ENCODE data around the gene SLC37A1.

The SLC37A1 gene

DNA sequence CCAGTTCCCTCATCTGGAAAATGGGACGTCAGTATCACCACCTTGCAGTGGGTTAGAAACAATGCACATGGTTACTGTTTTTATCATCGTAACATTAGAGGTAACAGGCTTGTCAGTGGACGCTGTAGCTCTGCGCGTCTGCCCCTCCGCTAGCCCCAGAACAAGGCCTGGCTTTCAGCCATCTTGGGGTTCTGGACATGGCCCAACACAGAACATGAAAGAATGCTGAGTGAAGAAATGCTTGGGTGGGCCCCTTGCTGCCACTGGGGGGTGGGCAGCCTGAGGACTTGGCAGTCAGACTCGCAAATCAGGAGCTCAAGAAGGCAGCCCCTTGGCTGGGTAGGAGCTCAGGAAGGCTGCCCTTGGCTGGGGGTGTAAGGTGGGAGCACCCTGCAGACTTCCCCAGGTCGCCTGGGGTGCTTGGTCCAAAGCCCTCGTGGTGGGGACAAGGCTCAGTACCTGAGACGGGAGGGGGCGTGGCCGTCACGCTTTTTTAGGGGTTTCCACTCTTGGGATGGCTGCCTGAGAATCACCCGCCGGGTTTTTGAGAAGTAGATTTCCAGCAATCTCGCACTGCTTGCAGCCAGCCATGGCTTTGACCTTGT lies 51.7 kb downstream of the SLC37A1 start:
- DNase-seq: no peak

GRCh38 chr21:42565886-42566523 lies 52.4 kb downstream of the SLC37A1 start:
- no peak for DNase-seq

DNA sequence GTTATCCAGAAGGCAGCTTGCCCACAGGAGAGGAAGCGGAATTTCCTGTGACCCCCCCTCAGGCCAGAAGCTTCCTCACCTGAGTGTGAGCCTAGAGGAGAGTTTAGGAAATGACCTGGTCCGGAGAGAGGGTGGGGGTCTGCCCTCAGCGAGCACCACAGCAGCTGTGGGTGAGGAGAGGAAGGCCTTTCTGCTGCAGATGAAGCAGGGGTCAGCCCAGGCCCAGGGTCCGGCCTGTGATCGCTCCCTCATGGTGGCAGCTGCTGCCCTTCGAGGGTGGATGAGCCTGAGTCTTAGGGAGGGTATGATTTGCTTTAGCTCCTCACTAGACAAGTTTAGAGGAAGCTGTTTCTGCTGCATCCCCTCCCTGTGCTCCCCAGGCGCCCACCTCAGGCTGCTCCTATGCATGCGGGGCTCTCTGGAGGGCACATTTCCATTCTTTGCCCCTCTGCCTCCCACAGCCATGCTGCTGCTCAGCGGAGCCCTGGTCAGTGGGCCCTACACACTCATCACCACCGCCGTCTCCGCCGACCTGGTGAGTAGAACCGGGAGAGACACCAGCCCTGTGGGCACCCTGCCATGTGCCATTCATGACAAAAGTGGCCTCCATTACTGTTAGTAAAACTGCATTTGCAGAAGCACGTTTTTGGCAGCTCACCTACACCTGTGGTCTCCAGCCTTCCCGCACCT lies 53.0 kb downstream of the SLC37A1 start:
- DNase-seq: no peak

GRCh38 chr21:42567214-42567555 lies 53.5 kb downstream of the SLC37A1 start:
- no peak for DNase-seq

DNA sequence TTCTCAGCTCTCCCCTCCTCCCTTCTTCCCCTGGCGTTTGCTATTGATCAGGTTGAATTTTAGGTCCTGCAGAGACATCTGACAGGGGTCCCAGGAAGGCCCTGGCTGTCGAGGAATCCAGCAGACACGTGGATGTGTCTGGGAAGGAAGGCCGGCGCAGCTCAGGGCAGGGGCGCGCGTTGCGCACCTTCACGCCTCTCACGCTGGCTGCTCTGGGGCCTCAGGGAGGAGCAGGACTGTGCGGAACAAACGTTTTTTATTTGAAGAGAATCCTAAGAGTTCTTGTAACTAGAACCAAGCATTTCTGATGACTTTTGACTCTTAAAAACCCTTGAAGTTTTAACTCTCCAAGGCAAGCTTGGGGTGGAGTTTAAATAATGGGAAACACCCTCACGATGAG lies 54.2 kb downstream of the SLC37A1 start:
- no peak for DNase-seq

DNA sequence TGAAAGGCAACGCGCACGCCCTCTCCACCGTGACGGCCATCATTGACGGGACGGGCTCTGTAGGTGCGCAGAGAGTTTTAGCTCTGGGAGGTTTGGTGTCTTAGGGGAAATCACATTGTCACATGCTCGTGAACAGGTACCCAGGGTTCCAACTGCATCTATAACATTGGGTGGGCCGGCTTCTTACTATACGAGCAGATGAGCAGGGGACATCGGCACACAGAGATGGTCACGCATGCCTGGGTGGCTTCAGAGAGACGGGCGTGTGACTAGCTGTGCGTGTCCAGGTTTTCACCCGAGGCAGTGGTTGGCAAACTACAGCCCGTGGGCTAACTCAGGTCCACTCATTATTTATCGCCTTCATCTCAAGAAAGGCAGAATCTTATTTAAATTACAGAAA lies 54.7 kb downstream of the SLC37A1 start:
- DNase-seq: no peak

DNA sequence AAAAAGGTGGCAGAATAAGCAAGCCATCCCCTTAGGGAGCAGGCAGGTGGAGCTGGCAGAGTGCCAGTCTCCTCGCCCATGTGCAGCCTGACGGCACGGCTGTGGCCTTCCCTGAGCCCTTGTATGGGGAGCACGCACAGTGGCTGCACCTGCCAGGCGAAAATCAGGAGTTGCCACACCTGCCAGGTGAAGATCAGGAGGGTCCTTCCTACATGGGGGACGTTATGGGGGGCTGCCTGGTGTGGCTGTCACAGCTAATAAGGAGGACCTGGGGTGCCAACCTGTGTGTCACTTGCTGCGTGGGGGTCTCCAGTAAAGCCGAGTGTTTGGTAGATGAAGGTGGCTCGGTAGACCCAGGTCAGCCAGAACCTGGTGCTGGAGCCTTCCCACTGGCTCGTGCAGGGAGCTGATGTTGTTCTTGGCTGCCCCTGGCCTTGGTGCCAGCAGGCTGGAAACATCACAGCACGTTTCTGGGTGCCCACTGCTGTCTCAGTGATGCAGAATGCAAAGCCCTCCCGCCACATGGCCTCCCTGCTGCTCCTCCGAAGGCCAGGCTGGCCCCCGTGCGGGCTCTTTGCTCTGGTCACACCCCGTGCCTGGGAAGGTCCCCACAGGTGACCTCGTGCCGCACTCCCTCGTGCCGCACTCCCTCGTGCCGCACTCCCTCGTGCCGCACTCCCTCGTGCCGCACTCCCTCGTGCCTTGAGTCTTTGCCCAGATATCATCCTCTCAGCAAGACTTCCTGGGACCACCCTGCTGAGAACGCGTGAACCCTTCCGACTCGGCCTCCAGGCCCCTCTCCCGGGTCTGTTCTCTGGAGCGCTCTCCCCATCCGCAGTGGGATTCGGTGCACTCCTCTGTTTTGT lies 55.4 kb downstream of the SLC37A1 start:
- no peak for DNase-seq

DNA sequence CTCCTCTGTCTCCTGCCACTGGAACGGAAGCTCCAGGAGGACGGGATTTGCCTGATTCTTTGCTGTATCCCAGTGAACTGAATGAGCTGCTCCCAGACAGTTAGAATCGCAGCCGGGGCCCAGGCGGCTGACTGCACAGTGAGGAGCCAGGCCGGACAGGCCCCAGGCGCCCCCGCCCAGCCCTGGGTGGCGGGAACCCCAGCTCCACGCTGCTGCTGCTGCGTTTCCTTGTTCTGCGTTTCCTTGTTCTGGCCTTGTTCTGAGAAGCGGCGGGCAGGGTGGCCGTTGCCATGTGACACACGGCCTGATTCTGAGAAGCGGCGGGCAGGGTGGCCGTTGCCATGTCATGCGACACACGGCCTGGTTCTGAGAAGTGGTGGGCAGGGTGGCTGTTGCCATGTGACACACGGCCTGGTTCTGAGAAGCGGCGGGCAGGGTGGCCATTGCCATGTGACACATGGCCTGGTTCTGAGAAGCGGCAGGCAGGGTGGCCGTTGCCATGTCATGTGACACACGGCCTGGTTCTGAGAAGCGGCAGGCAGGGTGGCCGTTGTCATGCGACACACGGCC lies 56.2 kb downstream of the SLC37A1 start:
- no peak for DNase-seq

DNA sequence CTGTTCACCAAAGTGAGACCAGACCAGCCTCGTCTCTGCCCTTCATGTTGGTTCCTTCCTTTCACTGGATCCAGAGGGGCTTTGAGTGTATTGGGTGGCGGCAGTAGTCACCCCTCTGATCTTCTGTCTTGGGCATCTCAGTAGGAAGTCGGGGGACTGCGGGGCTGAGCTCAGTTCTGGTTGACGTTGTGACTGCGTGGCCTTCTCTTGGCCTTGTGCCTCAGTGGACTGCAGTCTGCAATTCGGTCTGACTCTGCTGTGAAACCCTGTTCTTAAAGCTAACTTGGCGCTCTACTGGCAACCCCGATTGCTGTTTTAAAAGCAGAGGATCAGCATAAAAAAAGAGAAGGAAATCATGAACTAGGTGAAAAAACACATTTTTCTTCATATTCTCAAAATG lies 56.7 kb downstream of the SLC37A1 start:
- DNase-seq: no peak

DNA sequence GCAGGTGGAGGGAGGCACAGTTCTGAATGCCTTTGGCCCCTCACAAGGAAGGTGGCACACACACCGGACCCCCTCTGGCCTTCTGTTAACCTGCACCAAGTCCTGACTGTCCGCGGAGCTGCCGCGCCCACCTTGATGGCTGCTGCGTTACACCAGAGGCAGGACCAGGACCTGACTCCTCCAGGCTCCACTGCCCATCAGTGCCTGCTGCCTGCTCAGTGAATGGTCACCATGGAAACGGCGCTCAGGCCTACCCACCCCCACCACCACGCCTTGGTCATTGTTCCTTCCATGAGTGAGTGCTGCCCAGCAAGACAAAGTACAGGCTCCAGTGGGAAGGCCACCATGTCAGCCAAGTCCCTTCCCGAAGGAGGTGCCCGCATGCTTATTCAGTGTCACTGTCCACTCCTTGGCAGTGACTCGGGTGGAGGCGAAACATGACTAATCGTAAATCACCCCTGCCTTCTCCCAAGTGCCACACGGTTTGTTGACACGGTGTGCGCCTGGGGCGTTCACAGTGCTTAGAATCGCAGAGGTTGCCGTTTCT lies 57.3 kb downstream of the SLC37A1 start:
- no peak for DNase-seq

DNA sequence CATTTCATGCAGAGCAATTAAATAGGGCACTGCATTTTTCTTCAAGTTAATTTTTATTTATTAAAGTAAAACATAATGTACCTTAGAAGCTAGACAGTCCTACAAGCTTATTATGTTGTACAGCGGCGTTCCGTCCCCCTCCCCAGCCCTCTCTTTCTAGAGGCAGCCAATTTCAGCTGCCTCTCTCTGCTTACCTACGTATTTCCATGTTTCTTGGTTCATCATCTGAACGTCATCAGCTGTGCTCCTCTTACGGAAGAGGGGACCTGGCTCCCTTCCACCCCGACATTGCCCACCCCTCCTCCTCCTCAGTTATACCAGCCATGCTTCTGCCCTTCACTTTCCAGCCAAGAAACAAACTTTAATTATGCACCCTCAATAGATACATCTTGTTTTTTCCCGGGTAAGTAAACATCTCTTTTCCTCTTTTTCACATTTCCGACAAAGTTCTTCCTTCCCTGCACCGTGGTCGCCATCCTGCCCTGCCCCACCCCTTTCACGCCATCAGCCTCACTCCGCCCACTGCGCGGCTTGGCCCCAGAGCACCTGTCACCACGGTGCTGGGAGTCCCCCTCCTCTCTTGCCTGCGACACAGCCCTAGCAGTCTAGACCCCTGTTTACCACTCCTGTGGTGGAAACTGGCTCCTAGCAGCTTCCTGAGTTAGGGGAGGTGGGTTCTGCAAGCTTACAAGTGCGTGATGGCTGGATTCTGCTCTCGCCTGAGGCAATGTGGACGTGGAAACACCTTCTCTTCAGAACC lies 57.9 kb downstream of the SLC37A1 start:
- DNase-seq: no peak

- DNase-seq: no peak
These were observed 59.3 kb downstream of the SLC37A1 start for GRCh38 chr21:42572906-42573495.

DNA sequence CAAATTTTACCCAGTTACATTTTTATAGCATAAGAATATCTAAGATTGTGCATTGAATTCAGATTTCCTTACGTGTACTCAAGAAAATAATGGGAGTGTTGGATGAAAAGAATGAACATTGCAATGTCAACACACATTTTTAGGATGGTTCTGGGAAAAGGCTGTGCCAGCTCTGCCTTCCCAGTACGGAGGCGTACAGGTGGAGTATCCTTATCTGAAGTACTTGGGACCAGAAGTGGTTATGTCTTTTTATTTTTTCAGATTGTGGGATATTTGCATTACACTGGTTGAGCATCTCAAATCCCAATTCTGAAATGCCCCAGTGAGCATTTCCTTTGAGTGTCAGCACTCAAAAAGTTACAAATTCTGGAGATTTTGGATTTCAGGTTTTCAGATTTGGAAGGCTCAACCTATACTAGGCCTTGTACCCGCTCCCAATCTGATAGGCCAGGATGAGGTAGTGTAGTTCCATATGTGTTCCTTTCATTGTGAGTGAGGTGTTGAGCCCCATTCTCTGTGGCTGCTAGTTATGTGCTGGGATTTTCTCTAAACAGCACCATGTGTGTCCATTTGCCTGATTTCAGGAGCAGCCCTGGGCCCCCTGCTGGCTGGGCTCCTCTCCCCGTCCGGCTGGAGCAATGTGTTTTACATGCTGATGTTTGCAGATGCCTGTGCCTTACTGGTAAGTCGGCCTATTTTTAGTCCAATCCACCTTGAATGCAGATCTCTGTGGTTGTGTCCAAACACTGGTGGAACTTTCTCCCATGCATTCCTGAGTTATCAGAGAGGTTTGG lies 60.8 kb downstream of the SLC37A1 start:
- no peak for DNase-seq

- DNase-seq: no peak
These were observed 61.5 kb downstream of the SLC37A1 start for GRCh38 chr21:42575111-42575510.

GRCh38 chr21:42576639-42577038 lies 63.0 kb downstream of the SLC37A1 start:
- DNase-seq: no peak

DNA sequence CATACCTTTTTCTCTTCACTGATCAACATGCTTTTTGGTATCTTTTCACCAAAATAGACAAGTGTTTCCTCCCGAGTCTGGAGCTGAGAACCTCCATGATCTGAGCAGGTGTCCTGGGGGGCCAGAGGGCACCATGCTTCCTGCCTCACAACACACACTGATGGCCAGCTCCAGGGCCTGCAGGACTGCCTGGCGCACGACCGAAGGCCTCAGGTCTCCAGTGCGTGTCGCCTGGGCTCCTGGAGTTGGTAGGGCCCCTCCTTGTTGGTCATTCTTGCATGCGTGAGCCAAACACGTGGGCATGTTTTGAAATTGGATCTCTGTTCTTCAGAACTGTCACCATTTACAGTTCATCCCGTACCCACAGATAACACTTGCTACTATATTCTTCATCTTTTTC lies 64.4 kb downstream of the SLC37A1 start:
- DNase-seq: no peak

DNA sequence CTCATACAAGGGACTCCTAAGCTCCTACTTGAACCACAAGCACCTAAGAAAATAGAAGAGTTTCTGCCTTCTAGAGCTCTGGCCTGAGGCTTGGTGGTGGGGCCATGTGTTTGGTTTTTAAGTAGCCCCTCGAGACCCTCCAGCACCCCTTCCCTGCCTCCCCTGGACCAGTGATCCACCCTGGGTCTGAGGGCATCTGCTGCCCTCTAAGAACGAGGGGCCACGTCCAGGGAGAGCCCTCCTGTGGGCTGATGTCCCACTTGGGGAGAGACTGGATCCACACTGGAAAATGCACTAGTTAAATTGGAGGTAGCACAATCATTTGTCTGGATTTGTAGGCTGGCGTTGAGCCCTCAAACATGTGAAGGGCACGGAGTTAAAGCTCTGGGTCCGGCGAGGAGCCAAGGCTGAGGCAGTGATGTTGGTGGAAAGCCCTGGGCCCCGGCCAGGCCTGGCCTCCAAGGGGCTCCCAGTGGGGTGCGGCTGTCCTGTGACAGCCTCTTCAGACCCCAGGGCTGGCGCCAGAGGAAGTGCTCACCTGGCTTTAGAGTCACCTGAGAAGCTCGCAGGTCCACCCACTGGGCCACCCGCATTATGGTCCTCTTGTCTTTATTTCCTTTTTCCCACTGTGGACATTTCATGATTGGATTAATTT lies 65.2 kb downstream of the SLC37A1 start:
- DNase-seq: no peak

GRCh38 chr21:42579456-42580075 lies 65.9 kb downstream of the SLC37A1 start:
- no peak for DNase-seq

DNA sequence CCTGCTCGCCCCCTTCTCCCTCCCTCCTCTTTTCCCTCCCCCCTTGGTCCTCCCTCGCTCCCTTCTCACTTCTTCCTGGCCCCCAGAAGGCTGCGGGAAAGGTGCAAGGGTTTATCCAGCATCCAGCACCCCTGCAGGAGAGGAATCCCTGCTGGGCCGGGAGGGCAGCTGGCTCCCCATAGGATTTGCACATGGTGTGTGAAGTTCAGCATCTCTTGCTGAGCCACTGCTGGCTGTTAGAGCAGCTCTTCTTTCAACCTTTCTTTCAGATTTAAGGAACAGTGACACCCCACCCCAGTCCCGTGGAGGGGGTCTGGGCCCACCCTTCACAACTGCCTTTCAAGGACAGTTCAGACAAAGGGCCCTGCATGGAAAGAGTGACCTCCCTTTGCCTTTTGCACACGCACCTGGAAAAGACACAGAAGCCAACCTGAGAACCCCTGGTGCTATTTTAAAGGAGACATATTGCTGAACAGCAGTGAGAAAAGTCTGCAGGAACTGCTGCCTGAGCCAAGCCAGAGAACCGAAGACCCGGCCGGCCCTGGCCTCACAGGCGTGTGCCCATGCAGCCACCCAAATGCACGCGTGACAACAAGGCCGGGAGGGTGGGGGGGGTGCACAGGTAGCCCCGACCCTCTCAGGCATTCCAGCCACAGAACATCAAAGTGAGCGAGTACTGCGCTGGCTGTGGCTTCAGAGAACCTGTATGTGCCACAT lies 66.6 kb downstream of the SLC37A1 start:
- DNase-seq: no peak

All from SW 1271 (cell line).